AG09319 (cell line): ENCODE data around the gene RELA.
"Not testable (repeated sequence)": the region's sequence is repeated elsewhere in the genome, so short reads cannot be mapped to it uniquely, and the experiment has no call there.

ENCODE experiments used
- DNase-seq: peaks from one replicate; pipeline ENCODE4 v3.0.0-alpha.2; 2010; ENCODE audit warnings: low read depth; ENCODE audit errors: extremely low read depth
- TF ChIP-seq, protein P1 (sequence below): IDR thresholded peaks from 2 replicates; pipeline ENCODE4 v1.5.1; 2011; ENCODE audit warnings: low read depth, mild to moderate bottlenecking, inconsistent platforms, low read length, moderate library complexity

The RELA gene

DNA sequence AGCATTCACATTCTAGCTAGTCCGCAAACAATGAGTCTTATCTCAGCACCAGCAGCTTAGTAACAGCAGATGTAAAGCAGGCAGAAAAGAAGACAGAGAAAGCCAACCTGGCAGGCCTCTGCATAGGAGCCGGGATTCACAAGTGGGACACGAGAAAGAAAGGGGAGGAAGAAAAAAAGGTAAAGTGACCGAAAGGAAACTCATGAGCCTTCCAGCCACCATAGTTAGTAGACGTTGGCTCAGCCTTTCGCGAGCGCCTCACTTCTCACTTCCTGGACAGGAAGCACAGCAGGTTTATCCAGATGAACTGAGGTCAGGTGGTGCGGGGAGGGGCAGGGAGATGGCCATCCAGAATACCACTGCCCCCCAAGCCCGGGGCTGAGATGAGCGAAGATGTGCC, 29.7 kb upstream of the RELA start:
- TF ChIP-seq, protein P1, sequence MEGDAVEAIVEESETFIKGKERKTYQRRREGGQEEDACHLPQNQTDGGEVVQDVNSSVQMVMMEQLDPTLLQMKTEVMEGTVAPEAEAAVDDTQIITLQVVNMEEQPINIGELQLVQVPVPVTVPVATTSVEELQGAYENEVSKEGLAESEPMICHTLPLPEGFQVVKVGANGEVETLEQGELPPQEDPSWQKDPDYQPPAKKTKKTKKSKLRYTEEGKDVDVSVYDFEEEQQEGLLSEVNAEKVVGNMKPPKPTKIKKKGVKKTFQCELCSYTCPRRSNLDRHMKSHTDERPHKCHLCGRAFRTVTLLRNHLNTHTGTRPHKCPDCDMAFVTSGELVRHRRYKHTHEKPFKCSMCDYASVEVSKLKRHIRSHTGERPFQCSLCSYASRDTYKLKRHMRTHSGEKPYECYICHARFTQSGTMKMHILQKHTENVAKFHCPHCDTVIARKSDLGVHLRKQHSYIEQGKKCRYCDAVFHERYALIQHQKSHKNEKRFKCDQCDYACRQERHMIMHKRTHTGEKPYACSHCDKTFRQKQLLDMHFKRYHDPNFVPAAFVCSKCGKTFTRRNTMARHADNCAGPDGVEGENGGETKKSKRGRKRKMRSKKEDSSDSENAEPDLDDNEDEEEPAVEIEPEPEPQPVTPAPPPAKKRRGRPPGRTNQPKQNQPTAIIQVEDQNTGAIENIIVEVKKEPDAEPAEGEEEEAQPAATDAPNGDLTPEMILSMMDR: no peak
- DNase-seq: no peak

DNA sequence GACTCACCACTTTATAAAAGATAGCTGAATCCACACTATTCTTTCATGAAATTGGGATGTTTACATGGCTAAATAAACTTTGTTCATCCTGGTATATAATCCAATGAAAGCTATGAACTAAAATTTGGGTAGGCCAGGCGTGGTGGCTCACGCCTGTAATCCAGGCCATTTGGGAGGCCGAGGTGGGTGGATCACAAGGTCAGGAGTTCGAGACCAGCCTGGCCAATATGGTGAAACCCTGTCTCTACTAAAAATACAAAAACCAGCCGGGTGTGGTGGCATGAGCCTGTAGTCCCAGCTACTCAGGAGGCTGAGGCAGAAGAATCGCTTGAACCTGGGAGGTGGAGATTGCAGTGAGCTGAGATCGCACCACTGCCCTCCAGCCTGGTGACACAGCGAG, 29.1 kb upstream of the RELA start:
- DNase-seq: not testable (repeated sequence)

DNA sequence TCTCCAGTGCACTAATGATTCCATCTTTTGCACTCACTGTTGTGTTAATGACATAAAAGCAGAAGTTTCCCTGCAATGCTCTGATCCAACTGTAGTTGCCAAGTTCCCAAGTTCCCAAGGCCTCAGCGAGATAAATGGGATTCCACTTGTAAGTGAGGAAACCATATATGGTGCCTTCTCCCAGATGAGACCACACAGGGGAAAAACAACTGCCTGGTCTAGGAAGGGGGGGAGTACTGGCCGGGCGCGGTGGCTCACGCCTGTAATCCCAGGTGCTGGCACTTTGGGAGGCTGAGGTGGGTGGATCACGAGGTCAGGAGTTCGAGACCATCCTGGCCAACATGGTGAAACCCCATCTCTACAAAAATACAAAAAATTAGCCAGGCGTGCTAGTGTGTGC, 23.3 kb upstream of the RELA start:
- no peak for DNase-seq
- TF ChIP-seq, protein P1: no peak

DNA sequence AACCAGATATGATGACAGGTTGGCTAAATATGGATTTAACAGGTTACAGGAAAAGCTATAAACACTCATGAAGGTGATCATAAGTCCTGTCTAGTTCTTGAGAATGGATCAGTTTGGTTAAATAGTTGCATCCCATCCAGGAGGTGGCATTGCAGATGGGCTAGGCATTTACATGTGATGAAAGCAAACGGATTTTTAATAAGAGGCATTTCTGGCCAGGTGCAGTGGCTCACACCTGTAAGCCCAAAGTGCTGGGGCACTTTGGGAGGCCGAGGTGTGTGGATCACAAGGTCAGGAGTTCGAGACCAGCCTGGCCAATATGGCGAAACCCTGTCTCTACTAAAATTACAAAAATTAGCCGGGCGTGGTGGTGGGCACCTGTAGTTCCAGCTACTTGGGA, 20.8 kb upstream of the RELA start:
- not testable (repeated sequence) for DNase-seq

DNA sequence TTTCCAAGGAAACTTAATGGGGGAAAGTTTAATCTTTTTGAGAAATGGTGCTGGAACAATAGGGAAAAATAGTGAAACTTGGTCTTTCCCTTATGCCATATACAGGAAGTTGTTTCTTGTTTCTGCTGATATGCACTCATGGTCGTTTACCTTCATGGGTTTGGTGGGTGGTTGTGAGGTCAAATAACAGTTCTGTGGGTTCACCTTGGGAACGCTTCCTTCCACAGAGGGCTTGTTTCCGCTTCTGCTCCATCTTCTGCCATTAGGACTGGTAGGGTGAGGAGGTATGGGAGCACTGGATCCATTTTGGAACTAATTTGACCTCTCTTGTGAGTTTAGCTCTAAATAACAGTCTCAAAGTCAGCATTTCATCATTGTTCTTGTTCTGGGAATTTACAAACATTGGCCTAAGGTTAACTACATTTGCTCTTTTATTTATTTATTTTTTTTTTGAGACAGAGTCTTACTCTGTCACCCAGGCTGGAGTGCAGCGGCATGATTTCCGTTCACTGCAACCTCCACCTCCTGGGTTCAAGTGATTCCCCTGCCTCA, 17.6 kb upstream of the RELA start:
- TF ChIP-seq, protein P1: no peak
- DNase-seq: no peak

GRCh38 chr11:65672982-65673381, 10.3 kb upstream of the RELA start:
- DNase-seq: no peak
- TF ChIP-seq, protein P1: no peak

GRCh38 chr11:65672180-65672860, 9.6 kb upstream of the RELA start:
- TF ChIP-seq, protein P1: no peak
- no peak for DNase-seq

DNA sequence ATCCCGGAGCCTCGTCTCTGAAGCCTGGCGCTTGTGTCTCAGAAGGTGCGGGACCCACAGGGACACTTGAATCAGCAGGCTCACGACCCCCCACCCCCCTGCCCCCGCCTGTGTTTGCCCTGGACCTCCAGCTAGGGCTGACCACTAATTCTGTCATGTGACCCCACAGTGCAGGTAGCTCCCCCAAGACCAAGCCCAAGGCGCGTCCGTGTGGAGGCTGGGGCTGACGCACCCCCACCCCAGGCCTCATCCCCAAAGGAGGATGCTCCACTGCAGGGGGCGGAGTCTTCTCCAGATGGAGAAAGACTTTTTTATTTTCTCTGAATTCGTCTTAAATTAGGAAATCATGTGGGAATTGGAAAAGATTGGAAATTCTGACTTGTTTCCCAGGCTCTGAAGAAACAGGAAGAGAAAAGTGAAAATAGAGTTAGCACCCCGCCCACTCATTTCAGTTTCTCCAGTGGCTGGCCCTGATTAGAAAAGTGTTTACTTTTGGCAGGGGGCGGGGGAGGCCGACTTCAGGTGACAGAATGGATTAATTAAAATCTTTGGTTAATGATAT, 1.0 kb upstream of the RELA start:
- peak; percentile 45 for DNase-seq
- TF ChIP-seq, protein P1: no peak
